NCI-H1436 treated with DMSO at 0.1 percent for 48 hours (cell line): ENCODE measurements around the gene KCTD21.
A peak's percentile ranks its signal among the peaks of the same experiment; 100 is the strongest.

Experiments
- DNase-seq: peaks from one replicate; lab custom pipeline; 2025; lab: John Stamatoyannopoulos, UW

The KCTD21 gene

GRCh38 chr11:78139422-78140391, 48.7 kb downstream of the KCTD21 start, which contains the start of gene ALG8:
Gene ALG8 (minus strand): TSS chr11:78139626. CDS start chr11:78139588, 38 bp downstream.
- DNase-seq, result peak; percentile 84

GRCh38 chr11:78138694-78139421, 49.6 kb downstream of the KCTD21 start:
- no peak for DNase-seq

- DNase-seq, result no peak
These were observed 50.1 kb downstream of the KCTD21 start for GRCh38 chr11:78138291-78138690.

GRCh38 chr11:78132475-78132874, 56.0 kb downstream of the KCTD21 start:
- DNase-seq, result no peak

- DNase-seq, result no peak
These were observed 56.5 kb downstream of the KCTD21 start for GRCh38 chr11:78131956-78132355.

- no peak for DNase-seq
These were observed 61.0 kb downstream of the KCTD21 start for GRCh38 chr11:78127403-78127802.
